ENCODE data around the gene PLCD3.

DNA sequence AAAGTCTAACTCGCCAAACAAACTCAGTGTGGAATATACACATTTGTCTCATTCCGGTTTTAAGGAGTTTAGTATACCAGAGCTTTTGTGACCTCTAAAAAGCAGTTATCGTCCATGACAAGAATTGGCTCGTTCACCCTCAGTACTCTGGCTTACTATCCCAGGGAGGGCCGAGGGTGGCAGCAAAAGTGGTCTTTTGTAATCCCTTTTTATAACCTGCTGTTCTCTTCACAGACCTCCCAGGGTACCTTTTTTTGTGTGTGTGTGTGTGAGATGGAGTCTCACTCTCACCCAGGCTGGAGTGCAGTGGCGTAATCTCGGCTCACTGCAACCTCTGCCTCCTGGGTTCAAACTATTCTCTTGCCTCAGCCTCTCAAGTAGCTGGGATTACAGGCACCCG is 62.3 kb downstream of the PLCD3 start:
- TF ChIP-seq, protein P1, sequence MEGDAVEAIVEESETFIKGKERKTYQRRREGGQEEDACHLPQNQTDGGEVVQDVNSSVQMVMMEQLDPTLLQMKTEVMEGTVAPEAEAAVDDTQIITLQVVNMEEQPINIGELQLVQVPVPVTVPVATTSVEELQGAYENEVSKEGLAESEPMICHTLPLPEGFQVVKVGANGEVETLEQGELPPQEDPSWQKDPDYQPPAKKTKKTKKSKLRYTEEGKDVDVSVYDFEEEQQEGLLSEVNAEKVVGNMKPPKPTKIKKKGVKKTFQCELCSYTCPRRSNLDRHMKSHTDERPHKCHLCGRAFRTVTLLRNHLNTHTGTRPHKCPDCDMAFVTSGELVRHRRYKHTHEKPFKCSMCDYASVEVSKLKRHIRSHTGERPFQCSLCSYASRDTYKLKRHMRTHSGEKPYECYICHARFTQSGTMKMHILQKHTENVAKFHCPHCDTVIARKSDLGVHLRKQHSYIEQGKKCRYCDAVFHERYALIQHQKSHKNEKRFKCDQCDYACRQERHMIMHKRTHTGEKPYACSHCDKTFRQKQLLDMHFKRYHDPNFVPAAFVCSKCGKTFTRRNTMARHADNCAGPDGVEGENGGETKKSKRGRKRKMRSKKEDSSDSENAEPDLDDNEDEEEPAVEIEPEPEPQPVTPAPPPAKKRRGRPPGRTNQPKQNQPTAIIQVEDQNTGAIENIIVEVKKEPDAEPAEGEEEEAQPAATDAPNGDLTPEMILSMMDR (IDR thresholded peaks at IDR 0.05; ENCODE audit: low read length) = no peak
- no peak for TF ChIP-seq EZH2 (optimal IDR thresholded peaks at IDR 0.05; ENCODE audit: low read depth, low read length)
